AG09309 (cell line): ENCODE results near the gene PFN1.

ENCODE experiments used
- DNase-seq: peaks from one replicate; pipeline ENCODE4 v3.0.0-alpha.2; 2010; ENCODE audit warnings: low read depth
- H3K4me3 ChIP-seq: 2 replicates; pipeline ENCODE4 v1.5.1; 2011; ENCODE audit warnings: mild to moderate bottlenecking, low read depth, low read length, moderate library complexity; ENCODE audit not compliant: control insufficient read depth
- CTCF ChIP-seq: IDR thresholded peaks from 2 replicates; pipeline ENCODE4 v1.5.1; 2011; ENCODE audit warnings: mild to moderate bottlenecking, low read depth, low read length, inconsistent platforms; ENCODE audit not compliant: insufficient read depth, control insufficient read depth; ENCODE audit errors: missing control alignments

Gene PFN1

GRCh38 chr17:4968486-4969046, 20.2 kb upstream of the PFN1 start:
- peak; percentile 1 for TF ChIP-seq CTCF
- H3K4me3 ChIP-seq = peak overlapping the region; percentile 87
- no peak for DNase-seq

- peak; percentile 94 for DNase-seq
- no peak for TF ChIP-seq CTCF
- H3K4me3 ChIP-seq = peak within 1 kb of the TSS; percentile 87
Observed at GRCh38 chr17:4967539-4968485, 19.5 kb upstream of the PFN1 start, which contains the start of gene SPAG7. Gene SPAG7 (minus strand): TSS chr17:4967817. CDS start chr17:4967804, 13 bp downstream.

GRCh38 chr17:4966844-4967538, 18.7 kb upstream of the PFN1 start:
- peak overlapping the region; percentile 87 for H3K4me3 ChIP-seq
- TF ChIP-seq CTCF = no peak
- peak; percentile 98 for DNase-seq

GRCh38 chr17:4965311-4965986, 17.1 kb upstream of the PFN1 start:
- TF ChIP-seq CTCF = no peak
- DNase-seq = no peak
- H3K4me3 ChIP-seq = no peak overlapping the region

GRCh38 chr17:4960279-4960922, 12.1 kb upstream of the PFN1 start:
- no peak for DNase-seq
- no peak overlapping the region for H3K4me3 ChIP-seq
- TF ChIP-seq CTCF = no peak
